ENCODE data around the gene REXO1. TPM values are rescaled to one million over a fixed set of nuclear protein-coding genes. Genes with fewer than 3 reads are reported as not detected.

REXO1 gene
- total and polyA plus RNA-seq, 9 of the 15 experiments (the other 6 are each of a cell fraction or from before 2014, with no cell fraction given): 0.04 to 63.3 (median 15.8) TPM

GRCh38 chr19:1871630-1872029 lies 23.3 kb upstream of the REXO1 start:
- no peaks in the 10 kb centered on the region for H3K27me3 ChIP-seq (ENCODE audit: control insufficient read depth in 2 of 2, insufficient read depth in 2 of 2, low read length in 2 of 2)
- DNase-seq (ENCODE audit: extremely low read depth in 1 of 4, low spot score in 3 of 4) (no peak), ATAC-seq (no peak), FAIRE-seq (no peak)
- TF ChIP-seq POLR2G (IDR thresholded peaks at IDR 0.05; ENCODE audit: low read depth, low read length) (peak; percentile 5; the same call in 1 of the 2 replicates), HINFP (tag; conservative IDR thresholded peaks at IDR 0.05; ENCODE audit: low read depth) (no peak), ZNF282 (CRISPR knock-in tag; IDR thresholded peaks at IDR 0.05) (no peak)
- no peak overlapping the region for H3K4me3 ChIP-seq
- peak overlapping the region in 1 of 2 experiments; percentile 80; a peak in 2 of 4 replicates for H3K9ac ChIP-seq (ENCODE audit: insufficient read depth in 1 of 2, low read depth in 2 of 2, low read length in 2 of 2)
- BruUV-seq (replicated peaks): no TSS peak
- no peak overlapping the region for H3K27ac ChIP-seq (ENCODE audit: extremely low read depth, low read depth, low read length)
- no peaks in the 10 kb centered on the region for H3K9me3 ChIP-seq (replicated peaks; ENCODE audit: control insufficient read depth, insufficient read depth, low read depth, low read length)
- ChIA-PET POLR2A (interaction anchor here (0.6 to 1.3 kb wide), 8 partner anchors 9 to 147 kb away, joined by 3 to 6 read pairs (median 4); no protein-coding TSS in a partner anchor), CTCF (ENCODE audit: low intra/inter-chr PET ratio) (no interaction called here)
- H3K9me1 ChIP-seq (ENCODE audit: control insufficient read depth, insufficient read depth, low read length): no peaks in the 10 kb centered on the region
- intact Hi-C loops (cut with micrococcal nuclease): loop anchor here (2.0 kb wide), 1 partner anchor 25 kb away; no protein-coding TSS in a partner anchor
- peaks cover 5% of the 10 kb centered on the region; the same call in 1 of the 2 replicates for H4K20me1 ChIP-seq (replicated peaks; ENCODE audit: control insufficient read depth, insufficient read depth, low read length)
- in situ Hi-C loops (cut with MboI): no loop called here
- H3K79me2 ChIP-seq (ENCODE audit: control insufficient read depth, insufficient read depth, low read length): peaks cover 71% of the 10 kb centered on the region
- peaks cover 50 to 74% of the 10 kb centered on the region in 2 experiments for H3K4me1 ChIP-seq (replicated peaks in 1 of 2; ENCODE audit: control insufficient read depth in 2 of 2, insufficient read depth in 2 of 2, low read length in 2 of 2)
- 84% methylated on average over 8 of the region's 13 CpGs for WGBS (ENCODE audit: insufficient coverage, low coverage, missing lambda C conversion rate)
- no peak overlapping the region for H2AFZ ChIP-seq (ENCODE audit: low read depth, low read length)
- H3K4me2 ChIP-seq (ENCODE audit: insufficient read depth, low read length): no peak overlapping the region
- H3K36me3 ChIP-seq (ENCODE audit: control insufficient read depth, insufficient read depth, low read length): peaks cover 37% of the 10 kb centered on the region; the same call in 2 of the 3 replicates

Data from K562 (cell line).